Activated CD4-positive, CD25-positive, alpha-beta regulatory T cell treated with anti-CD3 and anti-CD28 coated beads, Interleukin-2, amount 50 U/mL, for 16 hours (primary cell): ENCODE measurements around the gene TMA7.
"Not testable (repeated sequence)": the region's sequence is repeated elsewhere in the genome, so short reads cannot be mapped to it uniquely, and the experiment has no call there.

Experiments used
- DNase-seq: peaks from one replicate; pipeline ENCODE4 v3.0.0-alpha.2; 2020; ENCODE audit warnings: low read depth, low spot score

The TMA7 gene

GRCh38 chr3:48435774-48436476, 4.1 kb upstream of the TMA7 start:
- peak; percentile 82 for DNase-seq

GRCh38 chr3:48436477-48436787, 3.6 kb upstream of the TMA7 start:
- DNase-seq, result no peak

GRCh38 chr3:48436855-48437254, 3.2 kb upstream of the TMA7 start:
- DNase-seq, result no peak

- no peak for DNase-seq
Observed at GRCh38 chr3:48437812-48438211, 2.2 kb upstream of the TMA7 start.

GRCh38 chr3:48440590-48440958, 517 bp downstream of the TMA7 start:
- no peak for DNase-seq

GRCh38 chr3:48441940-48442339, 1.9 kb downstream of the TMA7 start:
- no peak for DNase-seq

- no peak for DNase-seq
Observed at GRCh38 chr3:48445277-48445882, 5.3 kb downstream of the TMA7 start.

GRCh38 chr3:48446043-48446424, 6.0 kb downstream of the TMA7 start:
- DNase-seq, result no peak

- peak; percentile 78 for DNase-seq
Observed at GRCh38 chr3:48446425-48447193, 6.6 kb downstream of the TMA7 start, which contains the start of gene ATRIP. ATRIP (plus strand) TSS chr3:48446737; CDS start chr3:48446846, 109 bp downstream.

- DNase-seq, result no peak
Observed at GRCh38 chr3:48451270-48451669, 11.2 kb downstream of the TMA7 start.

- no peak for DNase-seq
Observed at GRCh38 chr3:48456456-48456855, 16.4 kb downstream of the TMA7 start.

- no peak for DNase-seq
Observed at GRCh38 chr3:48459331-48459730, 19.3 kb downstream of the TMA7 start.

- no peak for DNase-seq
Observed at GRCh38 chr3:48459773-48460516, 19.9 kb downstream of the TMA7 start.

GRCh38 chr3:48460517-48460902, 20.5 kb downstream of the TMA7 start:
- no peak for DNase-seq

GRCh38 chr3:48461767-48462166, 21.7 kb downstream of the TMA7 start:
- not testable (repeated sequence) for DNase-seq

- DNase-seq, result no peak
Observed at GRCh38 chr3:48463703-48464102, 23.6 kb downstream of the TMA7 start.

GRCh38 chr3:48464713-48465221, 24.7 kb downstream of the TMA7 start:
- no peak for DNase-seq

- no peak for DNase-seq
Observed at GRCh38 chr3:48465237-48465530, 25.1 kb downstream of the TMA7 start.

- peak; percentile 54 for DNase-seq
Observed at GRCh38 chr3:48465531-48466378, 25.7 kb downstream of the TMA7 start.

- no peak for DNase-seq
Observed at GRCh38 chr3:48466386-48467109, 26.5 kb downstream of the TMA7 start.

GRCh38 chr3:48467110-48467454, 27.0 kb downstream of the TMA7 start:
- no peak for DNase-seq
